HEK293 (cell line): Measurements from ENCODE around the gene FBXL13.

Source experiments
- CTCF ChIA-PET: fragments of 350-600 bp; formaldehyde crosslinking; extraction: SDS; loops from one replicate; lab custom pipeline; 2021; ENCODE audit warnings: antibody characterized with exemption; lab: Yijun Ruan, JAX
- POLR2A ChIA-PET: fragments of 300-600 bp; formaldehyde crosslinking; extraction: SDS; loops from one replicate; lab custom pipeline; 2020; ENCODE audit warnings: antibody characterized with exemption, inconsistent platforms; lab: Yijun Ruan, JAX
- H3K27ac ChIP-seq: fragments of 200-500 bp; sonication (Bioruptor generic); 2 replicates; pipeline ENCODE4 v1.5.1; 2014; ENCODE audit warnings: low read depth, low read length, control low read depth, inconsistent platforms; ENCODE audit errors: extremely low read depth
- H3K36me3 ChIP-seq, 2 experiments: fragments of 200-500 bp in 1 of 2; sonication (Bioruptor generic) in 1 of 2; 1 replicate in 1 of 2; 2 replicates in 1 of 2; pipeline ENCODE4 v1.5.1; 2014 to 2017; ENCODE audit warnings: inconsistent platforms in 2 of 2, low read length in 2 of 2; ENCODE audit not compliant: control insufficient read depth in 2 of 2, insufficient read depth in 1 of 2
- H3K4me1 ChIP-seq: fragments of 200-500 bp; sonication (Bioruptor generic); 2 replicates; pipeline ENCODE4 v1.5.1; 2014; ENCODE audit warnings: mild to moderate bottlenecking, low read length, inconsistent platforms; ENCODE audit not compliant: control insufficient read depth, insufficient read depth
- H3K4me3 ChIP-seq: 2 replicates; pipeline ENCODE4 v1.5.1; 2011; ENCODE audit warnings: low read depth, mild to moderate bottlenecking, control low read depth, low read length, moderate library complexity
- H3K9me3 ChIP-seq: fragments of 200-500 bp; sonication (Bioruptor generic); 2 replicates; pipeline ENCODE4 v1.5.1; 2014; ENCODE audit warnings: low read depth, low read length, inconsistent platforms; ENCODE audit not compliant: control insufficient read depth, insufficient read depth
- AEBP2 ChIP-seq: fragments of 450-650 bp; formaldehyde crosslinking; IDR thresholded peaks from 2 replicates; pipeline ENCODE4 v1.5.1; 2016; ENCODE audit warnings: missing biosample characterization, missing genetic modification characterization, borderline replicate concordance
- BCL11A ChIP-seq: fragments of 450-650 bp; formaldehyde crosslinking; IDR thresholded peaks from 2 replicates; pipeline ENCODE4 v1.5.1; 2016; ENCODE audit warnings: low read depth, missing biosample characterization, missing genetic modification characterization
- BCL6B ChIP-seq: fragments of 450-650 bp; formaldehyde crosslinking; IDR thresholded peaks from 2 replicates; pipeline ENCODE4 v1.5.1; 2017; ENCODE audit warnings: missing biosample characterization, missing genetic modification characterization
- HOXD13 ChIP-seq: sonication (generic); formaldehyde crosslinking; IDR thresholded peaks from 2 replicates; pipeline ENCODE4 v1.8.0; 2022; ENCODE audit warnings: missing genetic modification reagents, borderline replicate concordance
- KLF7 ChIP-seq: fragments of 450-650 bp; formaldehyde crosslinking; IDR thresholded peaks from 2 replicates; pipeline ENCODE4 v1.5.1; 2016; ENCODE audit warnings: missing biosample characterization, missing genetic modification characterization, borderline replicate concordance
- PRDM1 ChIP-seq: fragments of 450-650 bp; formaldehyde crosslinking; IDR thresholded peaks from 2 replicates; pipeline ENCODE4; 2016; ENCODE audit warnings: missing biosample characterization, missing genetic modification characterization
- PRDM6 ChIP-seq: fragments of 450-650 bp; formaldehyde crosslinking; IDR thresholded peaks from 2 replicates; pipeline ENCODE4 v1.5.1; 2017; ENCODE audit warnings: missing biosample characterization, missing genetic modification characterization
- SETDB1 ChIP-seq: IDR thresholded peaks from one replicate; pipeline ENCODE4 v1.6.1; 2017; ENCODE audit warnings: mild to moderate bottlenecking, low read length, moderate library complexity, mixed read lengths; ENCODE audit not compliant: insufficient read length
- ZBTB21 ChIP-seq: fragments of 450-650 bp; formaldehyde crosslinking; IDR thresholded peaks from 2 replicates; pipeline ENCODE4 v1.5.1; 2017; ENCODE audit warnings: missing biosample characterization, missing genetic modification characterization
- ZFP37 ChIP-seq: fragments of 450-650 bp; formaldehyde crosslinking; IDR thresholded peaks from 2 replicates; pipeline ENCODE4 v1.5.1; 2016; ENCODE audit warnings: missing biosample characterization, missing genetic modification characterization
- ZIC2 ChIP-seq: fragments of 450-650 bp; formaldehyde crosslinking; IDR thresholded peaks from 2 replicates; pipeline ENCODE4 v1.5.1; 2016; ENCODE audit warnings: missing biosample characterization, missing genetic modification characterization
- ZNF138 ChIP-seq: fragments of 450-650 bp; formaldehyde crosslinking; IDR thresholded peaks from 2 replicates; pipeline ENCODE4 v1.5.1; 2016; ENCODE audit warnings: missing biosample characterization, missing genetic modification characterization, borderline replicate concordance
- ZNF140 ChIP-seq: fragments of 450-650 bp; formaldehyde crosslinking; IDR thresholded peaks from 2 replicates; pipeline ENCODE4 v1.5.1; 2016; ENCODE audit warnings: missing biosample characterization, missing genetic modification characterization
- ZNF155 ChIP-seq: fragments of 450-650 bp; formaldehyde crosslinking; IDR thresholded peaks from 2 replicates; pipeline ENCODE4 v1.5.1; 2016; ENCODE audit warnings: missing biosample characterization, missing genetic modification characterization
- ZNF174 ChIP-seq: fragments of 450-650 bp; formaldehyde crosslinking; IDR thresholded peaks from 2 replicates; pipeline ENCODE4 v1.5.0; 2017; ENCODE audit warnings: missing biosample characterization, mild to moderate bottlenecking, missing genetic modification characterization
- ZNF2 ChIP-seq: fragments of 450-650 bp; formaldehyde crosslinking; IDR thresholded peaks from 2 replicates; pipeline ENCODE4 v1.5.1; 2016; ENCODE audit warnings: missing biosample characterization, missing genetic modification characterization
- ZNF211 ChIP-seq: fragments of 450-650 bp; formaldehyde crosslinking; IDR thresholded peaks from 2 replicates; pipeline ENCODE4 v1.5.1; 2016; ENCODE audit warnings: low read depth, missing biosample characterization, missing genetic modification characterization
- ZNF266 ChIP-seq: fragments of 450-650 bp; formaldehyde crosslinking; IDR thresholded peaks from 2 replicates; pipeline ENCODE4 v1.5.1; 2016; ENCODE audit warnings: missing biosample characterization, missing genetic modification characterization, low read depth
- ZNF292 ChIP-seq: fragments of 450-650 bp; formaldehyde crosslinking; IDR thresholded peaks from 2 replicates; pipeline ENCODE4 v1.5.1; 2016; ENCODE audit warnings: low read depth, missing biosample characterization, missing genetic modification characterization, borderline replicate concordance
- ZNF350 ChIP-seq: fragments of 450-650 bp; formaldehyde crosslinking; IDR thresholded peaks from 2 replicates; pipeline ENCODE4 v1.5.0; 2017; ENCODE audit warnings: missing biosample characterization, mild to moderate bottlenecking, missing genetic modification characterization
- ZNF629 ChIP-seq: fragments of 450-650 bp; formaldehyde crosslinking; IDR thresholded peaks from 2 replicates; pipeline ENCODE4 v1.5.1; 2017; ENCODE audit warnings: missing biosample characterization, missing genetic modification characterization
- ZNF660 ChIP-seq: fragments of 450-650 bp; IDR thresholded peaks from 2 replicates; pipeline ENCODE4 v1.5.1; 2018; ENCODE audit warnings: missing biosample characterization, mild to moderate bottlenecking, missing genetic modification characterization
- ZNF707 ChIP-seq: fragments of 450-650 bp; formaldehyde crosslinking; IDR thresholded peaks from 2 replicates; pipeline ENCODE4 v1.5.1; 2016; ENCODE audit warnings: missing biosample characterization, missing genetic modification characterization
- ZNF768 ChIP-seq: fragments of 450-650 bp; formaldehyde crosslinking; IDR thresholded peaks from 2 replicates; pipeline ENCODE4 v1.5.1; 2018; ENCODE audit warnings: missing biosample characterization, mild to moderate bottlenecking, missing genetic modification characterization

The FBXL13 gene

DNA sequence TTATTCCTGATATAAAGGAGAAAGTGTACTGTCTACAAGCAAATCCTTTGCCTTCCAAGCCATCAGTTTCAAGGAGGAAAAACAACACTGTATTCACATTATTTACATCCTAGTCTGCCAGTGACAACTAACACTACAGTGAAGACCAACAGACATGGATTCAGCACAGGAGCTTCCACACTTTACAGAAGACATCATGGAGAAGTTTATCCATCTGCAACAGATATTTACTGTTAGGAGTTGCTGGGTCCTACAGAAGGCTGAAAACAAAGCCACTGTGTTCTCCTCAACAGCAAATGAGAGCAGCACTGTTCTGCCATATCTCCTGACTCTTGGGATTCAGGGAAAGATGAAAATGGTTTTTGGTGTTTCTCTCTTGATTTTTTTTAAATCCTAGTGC, 42.4 kb upstream of the FBXL13 start:
- no peaks in the 10 kb centered on the region for H3K4me1 ChIP-seq
- ChIA-PET CTCF (no interaction called here), POLR2A (interaction anchor here (1.0 kb wide), 1 partner anchor 11 kb away, joined by 5 read pairs; no protein-coding TSS in a partner anchor)
- H3K36me3 ChIP-seq = peaks cover 6 to 13% of the 10 kb centered on the region in 2 experiments
- no peaks in the 10 kb centered on the region for H3K9me3 ChIP-seq
- no peak for TF ChIP-seq PRDM1 (tag by site-specific recombination)
- no peak for TF ChIP-seq ZIC2 (tag by site-specific recombination)
- TF ChIP-seq ZNF138 = no peak
- no peak for TF ChIP-seq ZNF140 (tag by site-specific recombination)
- TF ChIP-seq ZNF768 = no peak
- no peak for TF ChIP-seq ZFP37 (tag by site-specific recombination)
- TF ChIP-seq ZNF292 = no peak
- no peak for TF ChIP-seq ZNF211
- TF ChIP-seq ZBTB21 (tag by site-specific recombination) = no peak
- TF ChIP-seq HOXD13 (CRISPR knock-in tag) = no peak
- TF ChIP-seq, all 188 proteins: peak for 0
- Histone ChIP-seq H3K4me3 (no peak overlapping the region), H3K27ac (no peak overlapping the region)

GRCh38 chr7:103116511-103116910, 41.9 kb upstream of the FBXL13 start:
- TF ChIP-seq ZNF707 (tag by site-specific recombination) (no peak), ZNF138 (no peak), ZNF629 (tag by site-specific recombination) (no peak), PRDM6 (tag by site-specific recombination) (no peak), ZNF155 (tag by site-specific recombination) (no peak), KLF7 (tag by site-specific recombination) (no peak), SETDB1 (no peak), ZNF174 (tag by site-specific recombination) (no peak), ZNF2 (tag by site-specific recombination) (no peak), BCL6B (tag by site-specific recombination) (no peak), AEBP2 (tag by site-specific recombination) (no peak), ZNF266 (tag by site-specific recombination) (no peak), BCL11A (tag by site-specific recombination) (no peak), ZNF350 (tag by site-specific recombination) (no peak), ZNF660 (tag by site-specific recombination) (no peak)
- H3K27ac ChIP-seq = no peak overlapping the region
- H3K9me3 ChIP-seq = no peaks in the 10 kb centered on the region
- no peak overlapping the region for H3K4me3 ChIP-seq
- H3K4me1 ChIP-seq = no peaks in the 10 kb centered on the region
- H3K36me3 ChIP-seq = peaks cover 6 to 13% of the 10 kb centered on the region in 2 experiments
- POLR2A ChIA-PET = interaction anchor here (1.0 kb wide), 1 partner anchor 10 kb away, joined by 5 read pairs; no protein-coding TSS in a partner anchor
- CTCF ChIA-PET = no interaction called here
